C4-2B (cell line): ENCODE data around the gene FOXC1.

Source experiments
- H3K27ac ChIP-seq: fragments of 450-650 bp; 2 replicates; pipeline ENCODE4 v1.5.1; 2017
- ZFX ChIP-seq: fragments of 450-650 bp; IDR thresholded peaks from 2 replicates; pipeline ENCODE4 v1.6.1; 2017
- TF ChIP-seq, protein P1 (sequence below): fragments of 450-650 bp; conservative IDR thresholded peaks from 2 replicates; pipeline ENCODE4 v1.5.1; 2017; ENCODE audit warnings: mild to moderate bottlenecking

The FOXC1 gene

DNA sequence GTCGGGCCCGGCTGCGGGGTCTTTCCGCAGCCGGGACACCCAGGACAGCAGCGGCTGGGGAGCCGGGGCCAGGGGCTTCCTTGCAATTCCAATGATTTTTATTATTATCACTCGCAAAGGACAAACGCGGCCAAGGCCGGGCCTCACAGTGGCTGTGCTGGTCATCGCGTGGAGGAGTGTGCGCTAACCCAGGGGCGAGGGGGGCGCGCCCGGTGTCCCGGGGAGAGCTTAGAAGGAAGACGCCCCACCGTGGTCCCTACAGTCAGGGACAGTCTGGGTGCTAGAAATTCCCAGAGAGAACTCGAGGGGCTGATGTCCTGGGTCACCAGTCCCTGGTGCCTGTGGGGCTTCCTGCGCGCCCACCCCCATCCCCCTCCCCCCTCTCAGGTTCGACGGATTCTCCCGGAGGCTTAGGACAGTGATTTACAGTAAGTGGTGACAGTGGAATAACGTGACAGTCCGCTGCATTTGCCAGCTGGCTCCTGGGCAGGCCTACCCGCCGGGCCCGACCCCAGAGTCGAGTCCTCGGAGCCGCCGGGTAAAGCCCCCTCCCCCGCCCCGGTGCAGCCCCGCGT is 9.5 kb downstream of the FOXC1 start:
- TF ChIP-seq, protein P1, sequence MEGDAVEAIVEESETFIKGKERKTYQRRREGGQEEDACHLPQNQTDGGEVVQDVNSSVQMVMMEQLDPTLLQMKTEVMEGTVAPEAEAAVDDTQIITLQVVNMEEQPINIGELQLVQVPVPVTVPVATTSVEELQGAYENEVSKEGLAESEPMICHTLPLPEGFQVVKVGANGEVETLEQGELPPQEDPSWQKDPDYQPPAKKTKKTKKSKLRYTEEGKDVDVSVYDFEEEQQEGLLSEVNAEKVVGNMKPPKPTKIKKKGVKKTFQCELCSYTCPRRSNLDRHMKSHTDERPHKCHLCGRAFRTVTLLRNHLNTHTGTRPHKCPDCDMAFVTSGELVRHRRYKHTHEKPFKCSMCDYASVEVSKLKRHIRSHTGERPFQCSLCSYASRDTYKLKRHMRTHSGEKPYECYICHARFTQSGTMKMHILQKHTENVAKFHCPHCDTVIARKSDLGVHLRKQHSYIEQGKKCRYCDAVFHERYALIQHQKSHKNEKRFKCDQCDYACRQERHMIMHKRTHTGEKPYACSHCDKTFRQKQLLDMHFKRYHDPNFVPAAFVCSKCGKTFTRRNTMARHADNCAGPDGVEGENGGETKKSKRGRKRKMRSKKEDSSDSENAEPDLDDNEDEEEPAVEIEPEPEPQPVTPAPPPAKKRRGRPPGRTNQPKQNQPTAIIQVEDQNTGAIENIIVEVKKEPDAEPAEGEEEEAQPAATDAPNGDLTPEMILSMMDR, result no peak
- TF ChIP-seq ZFX, result no peak

GRCh38 chr6:1619673-1620503 is 10.2 kb downstream of the FOXC1 start:
- TF ChIP-seq, protein P1, result no peak
- no peak for TF ChIP-seq ZFX
- no peak overlapping the region for H3K27ac ChIP-seq

More for the DNA sequence above, 9.5 kb downstream of the FOXC1 start:
- no peak overlapping the region for H3K27ac ChIP-seq

GRCh38 chr6:1620504-1621069 is 10.9 kb downstream of the FOXC1 start:
- no peak for TF ChIP-seq ZFX
- TF ChIP-seq, protein P1, result no peak
- H3K27ac ChIP-seq, result no peak overlapping the region

DNA sequence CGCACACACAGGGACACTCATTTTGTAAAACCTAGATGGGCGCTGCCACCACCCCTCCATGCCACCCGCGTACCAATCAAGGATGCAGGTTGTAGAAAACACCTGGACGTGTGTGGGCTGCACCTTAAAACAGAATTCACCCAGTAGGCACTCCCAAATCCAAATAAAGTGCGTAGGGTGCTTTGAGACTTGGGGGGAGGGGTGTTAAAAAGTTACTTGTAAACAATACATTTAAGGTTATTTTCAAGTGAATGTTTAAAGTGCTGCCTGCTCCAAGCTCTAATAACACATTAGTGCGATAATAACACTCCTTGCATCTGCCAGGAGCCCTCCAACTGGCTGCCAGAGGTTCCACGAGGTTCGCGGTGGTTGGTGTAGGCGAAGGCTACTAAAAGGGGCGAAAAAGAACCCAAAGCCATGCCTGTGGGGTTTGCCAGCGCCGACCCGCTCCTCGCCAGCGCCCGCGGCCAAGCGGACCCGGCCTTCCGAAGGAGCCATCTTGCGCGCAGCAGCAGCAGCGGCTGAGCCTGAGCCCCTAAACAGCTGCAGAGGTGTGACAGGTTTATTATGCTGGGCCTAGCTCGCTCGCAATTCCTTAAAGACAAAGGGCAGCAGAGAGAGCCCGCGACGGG is 11.5 kb downstream of the FOXC1 start:
- TF ChIP-seq ZFX, result no peak
- TF ChIP-seq, protein P1, result no peak
- H3K27ac ChIP-seq, result no peak overlapping the region

GRCh38 chr6:1622220-1622850 is 12.6 kb downstream of the FOXC1 start:
- H3K27ac ChIP-seq, result no peak overlapping the region
- TF ChIP-seq, protein P1, result no peak
- TF ChIP-seq ZFX, result no peak

GRCh38 chr6:1622851-1623768 is 13.4 kb downstream of the FOXC1 start:
- no peak for TF ChIP-seq ZFX
- TF ChIP-seq, protein P1, result no peak
- H3K27ac ChIP-seq, result no peak overlapping the region
